ENCODE measurements around the gene CPAMD8.

- TF ChIP-seq EZH2 (IDR thresholded peaks at IDR 0.05; ENCODE audit: borderline replicate concordance, low read depth, low read length, severe bottlenecking) (no peak), POLR2AphosphoS5 (IDR thresholded peaks at IDR 0.05; ENCODE audit: insufficient read depth, low read depth, low read length) (no peak), CTCF (IDR thresholded peaks at IDR 0.05; ENCODE audit: extremely low read depth in 1 of 2, insufficient read depth in 1 of 2, low read depth in 1 of 2, low read length in 2 of 2) (no peak), POLR2A (IDR thresholded peaks at IDR 0.05; ENCODE audit: low read depth, low read length) (no peak), JUN (IDR thresholded peaks at IDR 0.05; ENCODE audit: borderline replicate concordance, insufficient read depth, insufficient read length, low read depth) (no peak), MYC (IDR thresholded peaks at IDR 0.05; ENCODE audit: low read depth, low read length) (no peak)
Observed at GRCh38 chr19:16877581-16877980, 149.0 kb downstream of the CPAMD8 start.

Measured in endothelial cell of umbilical vein (primary cell).